ENCODE data around the gene KCNJ9. TPM values are rescaled to one million over a fixed set of nuclear protein-coding genes. Genes with fewer than 3 reads are reported as not detected.

KCNJ9 gene
- total and polyA plus RNA-seq, 2 of the 4 experiments (the other 2 are of a cell fraction): not detected

GRCh38 chr1:160114085-160114484 lies 32.7 kb downstream of the KCNJ9 start:
- Histone ChIP-seq H3K23ac (ENCODE audit: low read depth, low read length) (no peak overlapping the region), H3K27me3 (ENCODE audit: control insufficient read depth, insufficient read depth, low read length) (peaks cover 59% of the 10 kb centered on the region), H2BK5ac (ENCODE audit: low read depth, low read length, poor library complexity, severe bottlenecking) (no peak overlapping the region), H3K14ac (replicated peaks; ENCODE audit: low read depth, low read length) (no peak overlapping the region), H3K9ac (ENCODE audit: low read depth, low read length) (no peak overlapping the region), H3K56ac (ENCODE audit: extremely low read depth, insufficient read depth, low read length) (no peak overlapping the region), H2BK15ac (ENCODE audit: low read depth, low read length) (no peak overlapping the region), H3K79me1 (ENCODE audit: low read depth in 1 of 2, low read length in 2 of 2) (no peaks in the 10 kb centered on the region), H4K91ac (ENCODE audit: insufficient read depth, low read depth, low read length) (no peak overlapping the region), H2BK120ac (ENCODE audit: low read depth, low read length) (no peak overlapping the region), H4K5ac (ENCODE audit: low read depth, low read length) (no peak overlapping the region), H4K20me1 (ENCODE audit: insufficient read depth, low read length) (no peaks in the 10 kb centered on the region), H3K4me3 (ENCODE audit: insufficient read depth, low read depth, low read length) (no peak overlapping the region), H3K4me1 (ENCODE audit: control insufficient read depth, insufficient read depth, low read length) (peaks cover 20% of the 10 kb centered on the region), H2AK5ac (ENCODE audit: low read depth, low read length) (no peak overlapping the region), H2AK9ac (replicated peaks; ENCODE audit: low read depth, low read length, poor library complexity) (no peak overlapping the region), H3K18ac (ENCODE audit: low read depth, low read length) (no peak overlapping the region), H2BK20ac (ENCODE audit: low read depth, low read length) (no peak overlapping the region), H3K36me3 (ENCODE audit: control insufficient read depth, insufficient read depth, low read length) (no peaks in the 10 kb centered on the region), H3K9me3 (ENCODE audit: control insufficient read depth, insufficient read depth, low read length) (no peaks in the 10 kb centered on the region), H3K4ac (ENCODE audit: low read depth, low read length) (no peak overlapping the region), H3K27ac (ENCODE audit: insufficient read depth, low read length) (no peak overlapping the region), H2AFZ (replicated peaks; ENCODE audit: low read length, poor library complexity) (no peak overlapping the region), H3K9me1 (ENCODE audit: insufficient read depth, low read length) (no peaks in the 10 kb centered on the region; the same call in 1 of the 2 replicates), H3K4me2 (ENCODE audit: low read depth, low read length) (no peak overlapping the region), H4K8ac (ENCODE audit: low read depth in 2 of 2, low read length in 2 of 2) (no peak overlapping the region)
- dilution Hi-C loops (cut with HindIII; ENCODE audit: low sequenced_read_pairs, unreplicated experiment) (no loop called here), intact Hi-C loops (cut with micrococcal nuclease) (no loop called here), in situ Hi-C loops (cut with MboI; ENCODE audit: low sequenced_read_pairs) (no loop called here)
- ATAC-seq (ENCODE audit: low read depth) (no peak), DNase-seq (no peak)
- BruUV-seq (replicated peaks): no TSS peak
- ChIA-PET CTCF (no interaction called here), POLR2A (ENCODE audit: unreplicated experiment) (no interaction called here)
- WGBS, 2 experiments (ENCODE audit: extremely low coverage in 2 of 2, insufficient read length in 1 of 2): 100% methylated on average over 1 of the region's 4 CpGs; no CpG with 5 or more reads in 1 of the 2 experiments
- TF ChIP-seq USF2 (IDR thresholded peaks at IDR 0.05; ENCODE audit: low read depth, low read length): no peak
- TF ChIP-seq RFX5 (IDR thresholded peaks at IDR 0.05; ENCODE audit: low read depth, low read length): no peak
- no peak for TF ChIP-seq BHLHE40 (IDR thresholded peaks at IDR 0.05; ENCODE audit: low read depth, low read length)
- TF ChIP-seq CHD1 (IDR thresholded peaks at IDR 0.05; ENCODE audit: low read depth, low read length): no peak
- TF ChIP-seq MXI1 (IDR thresholded peaks at IDR 0.05; ENCODE audit: borderline replicate concordance, low read depth, low read length): no peak
- TF ChIP-seq FOS (IDR thresholded peaks at IDR 0.05; ENCODE audit: low read depth, low read length): no peak
- TF ChIP-seq MAFK (IDR thresholded peaks at IDR 0.05; ENCODE audit: low read depth, low read length): no peak
- no peak for TF ChIP-seq ELK1 (IDR thresholded peaks at IDR 0.05; ENCODE audit: borderline replicate concordance, low read depth, low read length)
- TF ChIP-seq CEBPB (IDR thresholded peaks at IDR 0.05; ENCODE audit: low read depth, low read length): no peak
- TF ChIP-seq POLR2A (IDR thresholded peaks at IDR 0.05; ENCODE audit: low read depth, low read length): no peak
- no peak for TF ChIP-seq MAZ (IDR thresholded peaks at IDR 0.05; ENCODE audit: borderline replicate concordance, low read depth, low read length)
- no peak for TF ChIP-seq CTCF (conservative IDR thresholded peaks at IDR 0.05; ENCODE audit: low read depth, low read length)
- TF ChIP-seq RAD21 (IDR thresholded peaks at IDR 0.05; ENCODE audit: low read length): no peak
- no peak for TF ChIP-seq NFE2L2 (IDR thresholded peaks at IDR 0.05; ENCODE audit: low read depth, low read length)
- no peak for TF ChIP-seq RCOR1 (IDR thresholded peaks at IDR 0.05; ENCODE audit: insufficient replicate concordance, low read length)
- no peak for TF ChIP-seq SMC3 (IDR thresholded peaks at IDR 0.05; ENCODE audit: low read depth, low read length)

All from IMR-90 (cell line).